NK-92 treated with Interleukin-12 subunit alpha and Interleukin-12 subunit beta, amount 100 ng/mL, for 24 hours (cell line): Measurements from ENCODE around the gene CDCA4.

Source experiments
- DNase-seq: peaks from one replicate; lab custom pipeline; 2025; lab: John Stamatoyannopoulos, UW

Gene CDCA4

DNA sequence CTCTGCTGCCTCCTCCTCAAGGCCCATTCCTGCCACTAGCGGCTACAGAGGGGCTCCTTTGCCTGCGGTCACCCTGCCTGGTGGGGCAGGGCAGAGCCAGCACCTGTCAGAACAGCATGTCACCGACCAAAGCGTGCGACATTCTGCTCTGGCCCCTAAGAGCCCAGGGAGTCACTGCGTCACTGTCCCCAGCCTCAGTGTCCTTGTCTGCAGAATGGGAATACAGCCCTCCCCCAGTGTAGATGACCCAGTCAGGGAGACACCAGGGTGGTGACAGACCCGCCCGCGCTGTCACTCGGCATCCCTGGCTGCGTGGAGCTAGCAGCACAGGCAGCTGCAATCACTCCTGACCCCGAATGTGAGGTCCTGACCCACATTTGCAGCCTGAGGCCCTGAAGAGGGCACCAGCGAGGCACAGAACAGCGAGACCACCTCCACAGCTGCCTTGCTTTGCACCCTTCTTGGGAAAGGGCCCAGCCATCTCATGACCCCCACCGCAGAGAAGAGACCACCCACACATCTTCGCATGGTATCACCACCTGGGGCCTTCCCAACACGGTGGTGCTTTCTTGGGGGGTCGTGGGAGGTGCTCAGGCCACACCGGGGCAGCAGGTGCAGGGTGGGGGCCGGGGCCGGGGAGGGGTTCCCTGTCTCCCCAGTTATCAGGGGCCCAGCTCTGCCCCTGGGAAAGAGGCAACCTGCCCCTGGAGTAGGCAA is 45.2 kb downstream of the CDCA4 start:
- DNase-seq, result no peak

DNA sequence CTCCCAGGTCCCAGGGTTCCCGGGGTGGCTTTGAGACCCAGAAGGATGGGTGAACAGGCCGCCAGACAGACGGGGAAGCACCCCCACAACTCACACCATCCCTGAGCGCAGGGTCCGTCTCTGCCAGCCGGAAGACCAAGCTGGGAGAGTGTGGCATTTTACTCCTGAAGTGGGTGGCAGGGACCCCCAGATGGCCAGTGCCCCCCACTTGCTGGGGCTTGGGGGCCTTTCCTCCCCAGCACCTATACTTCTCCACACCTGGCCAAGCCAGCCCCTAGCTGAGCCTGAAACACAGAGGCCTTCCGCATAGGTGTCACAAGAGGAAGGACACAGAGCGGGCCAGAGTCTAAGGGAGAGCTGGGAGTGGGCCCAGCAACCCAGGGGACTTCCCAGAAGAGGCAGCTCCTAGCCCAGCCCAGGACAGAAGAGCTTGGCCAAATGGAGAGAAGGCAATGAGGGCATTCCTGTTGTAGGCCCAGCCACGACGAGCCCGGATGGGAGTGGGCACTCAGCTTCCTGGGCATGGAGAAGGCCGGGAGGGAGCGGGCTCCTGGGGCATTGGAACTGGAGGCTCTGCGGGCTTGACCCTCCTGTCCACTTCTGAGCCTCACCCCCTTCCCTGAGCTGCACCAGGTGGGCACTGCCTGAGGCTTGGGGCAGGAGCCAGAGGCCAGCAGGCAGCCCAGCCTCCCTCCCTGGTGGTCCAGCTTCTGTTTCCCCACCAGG is 46.1 kb downstream of the CDCA4 start:
- DNase-seq, result no peak

DNA sequence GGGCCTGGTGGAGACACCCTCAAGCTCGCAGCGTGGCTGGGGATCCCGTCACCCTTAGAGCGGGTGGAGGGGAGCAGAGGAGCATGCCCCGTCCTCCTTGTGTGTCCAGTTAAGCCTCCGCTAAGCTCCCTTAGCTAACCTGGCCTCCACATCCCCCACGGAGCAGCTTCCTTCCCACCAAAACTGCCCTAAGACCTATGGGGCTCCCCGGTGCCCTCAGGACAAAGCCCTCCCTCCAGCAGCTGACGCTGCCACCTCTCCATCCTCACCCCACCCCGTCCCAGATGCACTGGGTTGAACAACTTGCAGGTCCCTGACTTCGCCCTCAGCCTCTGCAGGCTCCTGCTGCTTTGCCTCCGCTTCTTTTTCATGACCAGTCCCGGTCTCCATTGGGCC is 46.7 kb downstream of the CDCA4 start:
- DNase-seq, result no peak

DNA sequence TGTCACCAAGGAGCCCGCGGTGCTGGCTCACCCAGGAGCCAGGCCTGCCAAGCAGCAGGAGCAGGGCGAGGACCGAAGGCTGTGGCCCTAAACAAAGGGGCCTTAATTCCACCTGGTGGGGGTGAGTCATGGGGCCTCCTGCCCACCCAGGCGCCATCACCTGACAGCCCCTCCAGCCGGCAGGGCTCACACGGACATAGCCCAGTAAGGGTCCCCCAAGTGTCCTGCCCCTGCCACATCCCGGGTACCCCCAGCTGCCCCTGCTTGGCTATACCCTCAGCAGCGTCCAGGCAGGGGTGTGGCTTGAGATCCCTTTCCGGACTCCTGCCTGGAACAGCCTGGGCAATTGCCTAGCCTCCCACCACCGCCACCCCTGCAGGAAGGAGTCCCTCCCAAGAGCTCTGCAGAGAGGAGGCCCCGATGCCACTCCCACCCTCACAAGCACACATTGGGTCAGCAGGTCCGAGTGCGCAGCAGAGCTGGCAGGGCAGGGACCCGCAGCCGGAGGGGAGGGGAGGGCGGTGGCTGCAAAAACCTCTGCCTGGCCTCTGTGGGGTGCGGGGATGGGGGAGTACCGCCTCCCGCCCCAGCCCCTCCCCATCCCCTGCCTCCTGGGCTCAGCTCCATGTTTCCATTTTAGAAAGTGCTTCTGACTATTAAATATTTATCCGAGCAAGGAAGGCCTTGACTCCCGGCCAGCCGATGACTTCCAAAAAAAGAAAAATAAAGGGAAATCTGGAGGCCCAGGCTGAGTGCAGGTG is 47.3 kb downstream of the CDCA4 start:
- DNase-seq, result no peak

DNA sequence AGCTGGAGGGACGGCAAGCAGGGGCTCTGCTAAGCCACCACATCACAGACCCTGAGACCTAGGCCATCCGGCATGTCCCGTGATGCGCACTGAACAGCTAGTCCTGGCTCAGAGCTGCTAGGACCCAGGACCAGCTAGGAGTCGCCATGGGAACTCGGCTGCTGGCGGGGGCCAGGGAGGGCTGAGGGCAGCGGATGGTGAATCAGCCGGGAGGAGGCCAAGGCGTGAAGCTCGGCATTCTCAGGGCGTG is 47.8 kb downstream of the CDCA4 start:
- DNase-seq, result no peak

DNA sequence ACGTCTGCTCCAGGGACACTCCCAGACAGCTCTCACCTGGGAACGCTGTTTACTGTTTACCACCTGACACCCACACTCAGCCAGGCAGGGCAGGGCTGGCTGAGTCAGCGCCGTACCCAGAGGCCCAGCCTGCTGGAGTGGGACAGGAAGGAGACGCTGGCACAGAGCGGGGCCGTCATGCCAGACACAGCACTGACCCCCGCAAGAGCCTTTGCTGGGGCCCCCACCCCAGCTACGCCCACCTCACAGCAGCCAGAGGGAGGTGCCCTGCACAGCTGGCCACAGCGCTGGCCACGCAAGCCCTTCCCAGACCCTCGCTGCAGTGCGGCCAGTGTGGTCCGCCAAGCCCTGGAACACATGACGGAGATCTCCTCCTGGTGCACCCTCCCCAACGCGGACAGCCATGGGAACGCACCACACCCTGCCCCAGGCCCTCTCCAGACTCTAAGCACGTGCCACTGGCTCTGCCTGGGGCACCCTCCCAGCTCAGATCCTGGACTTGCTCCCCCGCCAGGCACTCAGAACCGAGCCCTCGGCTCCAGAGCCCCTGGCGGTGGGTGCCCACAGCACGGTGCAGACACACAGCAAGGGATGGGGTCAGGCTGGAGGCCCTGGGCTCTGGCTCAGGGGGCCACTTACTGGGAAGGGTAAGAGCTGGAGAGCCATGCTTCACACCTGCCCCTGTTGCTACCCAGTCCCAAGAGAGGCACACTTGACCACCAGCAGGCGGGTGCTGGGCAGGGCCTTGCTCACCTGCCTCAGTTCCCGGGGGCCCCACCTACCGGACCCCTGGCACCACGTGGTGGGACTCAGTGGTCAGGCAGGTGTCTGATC is 48.4 kb downstream of the CDCA4 start:
- no peak for DNase-seq

DNA sequence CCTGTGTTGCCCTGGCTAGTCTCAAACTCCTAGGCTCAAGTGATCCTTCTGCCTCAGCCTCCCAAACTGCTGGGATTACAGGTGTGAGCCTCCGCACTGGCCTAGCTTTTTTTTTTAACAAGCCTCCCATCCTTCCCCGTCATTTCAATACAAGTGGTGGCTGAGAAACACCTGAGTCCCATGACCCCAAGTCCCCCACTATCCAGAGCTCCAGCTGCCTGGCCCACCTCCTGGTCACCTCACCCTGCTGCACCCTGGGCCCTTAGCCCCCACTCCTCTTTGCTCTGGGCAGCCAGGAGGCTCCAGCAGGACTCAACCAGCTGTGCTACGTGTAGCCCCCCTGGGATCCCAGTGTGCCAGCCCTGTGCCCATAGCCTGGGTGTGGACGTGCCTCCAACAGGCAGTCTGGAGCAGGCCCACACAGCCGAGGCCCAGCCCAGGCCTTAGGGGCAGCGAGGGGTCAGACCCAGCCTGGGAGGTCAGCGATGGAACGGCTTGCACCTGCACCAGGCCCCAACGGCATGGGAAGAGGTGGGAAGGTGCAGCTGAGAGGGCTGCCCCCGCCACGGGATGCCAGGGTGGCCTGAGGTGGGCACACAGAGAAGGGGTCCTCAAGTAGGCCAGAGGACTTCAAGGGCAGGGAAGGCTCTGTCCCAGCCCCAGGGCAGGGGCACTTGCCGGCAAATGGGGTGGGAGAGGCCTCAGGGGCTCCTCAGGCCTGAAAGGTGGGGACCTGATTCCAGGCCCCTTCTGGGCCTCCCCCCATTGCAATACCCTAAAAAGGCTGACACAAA is 49.2 kb downstream of the CDCA4 start:
- DNase-seq, result no peak

DNA sequence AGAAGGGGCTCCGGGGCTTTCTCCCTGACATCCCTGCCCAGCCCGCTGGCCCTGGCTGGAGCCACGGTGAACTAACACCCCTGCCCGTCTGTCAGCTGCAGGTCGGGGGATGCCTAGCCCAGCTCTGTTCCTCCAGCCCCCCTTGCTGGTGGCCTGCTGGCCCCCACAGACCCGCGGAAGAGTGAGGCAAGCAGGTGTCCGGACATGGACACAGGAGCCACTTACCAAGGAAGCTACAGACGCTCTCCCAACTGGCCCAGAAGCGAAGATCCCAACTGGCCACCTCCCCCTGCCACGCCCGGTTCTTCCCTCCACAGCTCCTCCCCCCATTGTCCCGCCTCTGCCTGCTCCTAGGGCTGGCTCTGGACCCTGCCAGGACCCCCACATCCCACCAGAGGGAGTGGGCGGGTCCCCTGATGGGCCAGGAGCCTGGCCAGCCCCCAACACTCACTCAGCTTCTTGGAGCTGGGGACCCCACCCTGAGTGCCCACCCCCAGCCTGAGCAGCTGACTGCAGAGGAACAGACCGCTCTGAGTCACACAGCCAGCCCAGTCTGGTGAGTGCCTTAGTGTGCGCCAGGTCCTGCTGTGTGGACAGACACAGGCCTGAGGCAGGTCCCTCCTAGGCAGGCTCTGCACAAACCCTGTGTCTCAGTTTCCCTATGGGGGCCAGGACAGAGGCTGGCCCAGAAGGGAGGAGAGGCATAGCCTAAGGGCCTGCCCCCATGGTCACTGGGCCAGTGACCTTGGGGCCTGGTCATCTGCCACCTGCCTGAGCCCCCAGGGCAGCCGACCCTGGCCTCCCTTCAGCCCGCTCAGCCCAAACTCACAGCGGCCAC is 50.4 kb downstream of the CDCA4 start:
- DNase-seq, result no peak

DNA sequence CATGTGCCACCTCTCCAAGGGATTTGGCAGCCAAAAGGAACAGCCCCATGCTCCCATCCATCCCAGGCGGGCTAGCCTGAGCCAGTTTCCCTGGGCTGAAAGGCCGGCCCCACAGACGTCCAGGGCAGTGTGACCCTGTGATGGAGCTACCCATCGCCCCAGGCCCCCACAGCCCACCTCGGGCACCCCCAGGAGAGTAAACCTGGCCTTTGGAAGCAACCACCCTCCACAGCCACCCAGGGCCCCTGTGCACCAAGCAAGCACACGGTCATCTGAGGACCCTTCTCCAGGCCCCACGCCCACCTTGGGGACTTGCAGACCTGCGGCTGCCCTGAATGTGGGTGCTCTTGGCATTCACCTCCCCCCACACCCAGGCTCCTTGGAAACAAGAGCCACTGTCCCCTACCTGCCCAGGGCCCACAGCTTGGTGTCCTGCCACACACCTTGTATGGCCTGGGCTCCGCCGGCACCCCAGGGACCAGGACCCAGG is 51.1 kb downstream of the CDCA4 start:
- no peak for DNase-seq

DNA sequence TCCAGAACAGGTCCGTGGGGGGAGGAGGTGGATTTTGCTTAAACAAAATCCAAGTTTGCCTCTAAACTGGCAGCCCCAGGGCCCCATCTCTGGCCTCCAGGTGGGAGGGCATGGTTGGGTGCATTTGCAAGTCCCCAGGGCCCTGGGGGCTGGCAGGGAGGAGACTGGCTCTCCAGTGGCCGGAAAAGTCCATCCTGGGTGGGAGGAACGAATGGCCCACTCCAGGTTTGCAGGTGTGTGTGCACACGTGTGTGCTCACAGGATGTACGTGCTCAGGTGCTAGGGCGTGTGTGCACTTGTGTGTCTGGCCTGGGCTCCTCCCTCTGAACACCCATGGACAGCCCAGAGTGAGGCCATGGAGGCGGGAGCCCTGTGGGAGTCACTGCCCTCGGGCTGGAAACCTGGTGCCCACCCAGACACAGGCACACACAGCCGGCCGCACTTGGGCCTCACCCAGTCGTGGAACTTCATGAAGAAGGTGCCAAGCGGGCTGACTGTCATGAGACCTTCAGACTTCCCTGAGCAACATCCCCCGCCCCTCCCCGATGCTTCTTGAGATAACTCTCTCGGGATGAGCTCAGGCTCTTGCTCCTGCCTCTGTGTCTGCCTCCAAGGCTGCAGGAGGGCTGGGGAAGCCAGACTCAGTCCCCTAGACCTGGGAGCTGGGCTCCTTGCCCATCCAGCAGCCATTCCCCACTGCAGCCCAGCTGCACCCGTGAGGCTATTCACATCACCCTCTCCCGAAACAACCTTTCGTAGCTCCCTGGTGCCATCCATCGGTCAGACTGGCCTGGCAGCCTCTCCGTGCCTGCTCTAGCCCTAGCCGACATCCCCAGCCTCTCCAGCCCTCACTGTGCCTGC is 52.1 kb downstream of the CDCA4 start:
- DNase-seq, result no peak

DNA sequence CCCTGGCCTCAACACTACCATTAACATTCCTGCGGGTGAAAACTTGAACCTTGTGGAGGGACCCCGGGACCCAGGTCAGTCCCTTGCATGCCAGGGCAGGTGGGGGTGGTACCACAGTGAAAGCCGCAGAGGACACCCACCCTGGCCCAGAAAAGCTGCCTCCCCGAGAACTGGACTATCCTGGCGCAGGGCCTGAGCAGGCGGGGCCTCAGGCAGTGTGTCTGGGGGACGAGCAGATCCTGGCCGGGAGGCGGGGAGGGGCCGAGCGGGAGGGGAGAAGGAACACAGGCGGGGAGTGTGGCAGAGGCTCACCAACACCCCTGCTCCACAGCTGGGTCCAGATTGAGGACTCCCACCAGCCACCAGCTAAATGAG is 52.7 kb downstream of the CDCA4 start:
- DNase-seq, result no peak

DNA sequence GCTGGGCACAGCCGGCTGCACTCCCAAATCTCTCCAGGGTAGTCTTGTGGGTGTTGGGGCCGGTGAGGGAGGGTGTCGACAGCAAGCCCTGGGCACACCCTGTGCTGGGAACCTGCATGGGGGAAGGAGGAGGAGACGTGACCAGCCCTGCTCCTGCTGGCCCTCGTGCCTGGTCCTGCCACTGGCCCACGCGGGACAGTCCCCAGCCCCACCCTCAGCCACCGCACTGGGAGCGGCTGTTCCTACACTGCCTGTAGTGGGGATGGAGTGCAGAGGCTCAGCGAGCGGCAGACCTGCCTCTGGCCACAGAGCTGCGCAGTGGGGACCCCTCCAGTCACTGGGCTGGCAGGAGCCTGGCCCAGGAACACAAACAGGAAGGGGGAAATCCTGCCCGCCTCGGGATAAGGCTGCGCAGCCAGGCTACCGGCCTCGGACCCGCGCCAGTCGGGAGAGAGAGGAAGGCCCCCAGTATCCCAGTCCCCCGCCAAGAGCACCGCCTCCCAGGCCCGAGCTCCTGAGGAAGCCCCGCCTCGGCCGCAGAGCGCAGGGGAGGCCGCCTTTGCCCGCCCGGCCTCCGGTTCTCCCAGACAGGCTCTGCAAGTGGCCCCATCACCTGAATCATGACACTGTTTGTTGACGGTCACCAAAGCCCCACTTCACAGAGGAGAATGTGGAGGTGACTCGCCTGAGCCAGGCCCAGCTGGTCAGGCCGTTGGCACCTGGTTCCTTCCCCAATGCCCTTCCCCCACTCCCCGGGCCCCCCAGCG is 53.3 kb downstream of the CDCA4 start:
- DNase-seq, result no peak

DNA sequence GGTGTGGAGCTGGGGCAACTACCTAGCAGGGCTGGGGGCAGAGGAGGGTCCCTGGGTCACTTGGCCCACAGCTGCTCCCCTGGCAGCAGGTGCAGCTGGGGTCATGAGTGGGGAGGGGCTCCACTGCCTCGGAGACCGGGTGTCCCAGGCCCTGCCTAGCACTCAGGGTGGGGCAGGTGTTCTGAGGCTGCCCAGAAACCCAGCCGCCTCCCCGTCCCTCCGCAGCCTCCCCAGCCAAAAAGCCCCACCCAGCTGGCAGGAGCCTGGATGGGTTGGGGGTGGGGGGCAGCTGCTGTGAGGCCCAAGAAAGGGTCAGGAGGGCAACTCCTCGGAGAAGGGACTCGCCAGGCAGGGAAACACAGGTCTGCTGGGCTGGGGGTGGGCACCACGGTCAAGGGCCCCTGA is 53.9 kb downstream of the CDCA4 start:
- DNase-seq, result no peak

DNA sequence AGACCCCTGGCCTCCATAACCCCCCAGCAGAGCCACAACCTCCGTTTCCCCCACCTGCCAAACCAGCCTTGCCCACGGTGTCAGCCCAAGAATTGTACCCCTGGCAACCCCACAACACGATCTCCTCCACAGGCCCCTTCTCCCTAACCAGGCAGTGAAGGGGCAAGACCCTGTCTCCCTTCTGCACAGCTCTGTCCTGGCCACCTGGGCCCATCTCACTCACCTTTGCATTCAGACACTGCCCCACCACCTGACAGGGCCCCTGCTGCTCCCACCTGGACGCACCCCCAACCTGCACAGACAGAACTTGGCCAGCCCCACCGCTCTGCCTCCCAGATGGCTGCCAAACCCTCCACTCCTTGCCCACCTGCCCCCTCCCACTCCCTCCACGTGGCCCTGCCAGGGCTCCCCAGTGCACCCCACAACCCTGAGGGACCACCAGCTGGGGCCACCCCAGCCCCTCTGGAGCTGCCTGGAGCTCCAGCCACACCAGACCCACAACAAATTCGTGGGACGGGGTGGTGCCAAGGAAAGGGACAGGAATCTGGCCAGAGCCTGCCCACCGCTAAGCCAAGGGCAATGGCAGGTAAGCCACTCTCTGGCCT is 54.5 kb downstream of the CDCA4 start:
- no peak for DNase-seq

DNA sequence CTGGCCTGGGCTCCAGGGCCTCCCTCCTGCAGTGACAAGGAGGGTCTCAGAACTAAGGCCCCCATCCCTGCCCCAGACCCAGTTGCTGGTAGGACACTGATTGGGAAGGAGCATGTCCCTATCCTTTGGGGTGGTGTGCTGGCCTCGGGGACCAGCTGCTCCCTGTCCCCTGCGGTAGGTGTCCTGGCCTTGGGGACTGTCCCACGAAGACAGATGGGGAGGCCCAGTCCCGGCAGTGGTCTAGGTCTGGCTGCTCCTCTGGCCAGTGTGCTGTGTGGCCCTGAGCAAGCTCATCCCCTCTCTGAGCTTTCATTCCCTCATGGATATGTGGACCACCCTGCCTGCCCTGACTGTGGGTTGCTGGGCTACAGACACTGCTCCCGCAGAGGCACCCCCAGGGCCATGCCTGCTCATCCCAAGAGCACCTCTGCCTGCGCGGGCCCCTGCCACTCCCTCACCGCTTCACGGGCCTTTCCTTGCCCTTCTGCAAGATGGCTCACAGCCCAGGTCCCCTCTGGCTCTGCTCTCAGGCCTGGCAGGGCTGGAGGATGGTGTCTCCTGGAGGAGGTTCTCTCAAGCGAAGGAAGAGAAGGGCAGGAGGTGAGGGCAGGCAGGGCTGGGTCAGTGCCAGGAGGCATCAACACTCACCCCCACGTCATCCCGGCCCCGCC is 55.2 kb downstream of the CDCA4 start:
- no peak for DNase-seq

DNA sequence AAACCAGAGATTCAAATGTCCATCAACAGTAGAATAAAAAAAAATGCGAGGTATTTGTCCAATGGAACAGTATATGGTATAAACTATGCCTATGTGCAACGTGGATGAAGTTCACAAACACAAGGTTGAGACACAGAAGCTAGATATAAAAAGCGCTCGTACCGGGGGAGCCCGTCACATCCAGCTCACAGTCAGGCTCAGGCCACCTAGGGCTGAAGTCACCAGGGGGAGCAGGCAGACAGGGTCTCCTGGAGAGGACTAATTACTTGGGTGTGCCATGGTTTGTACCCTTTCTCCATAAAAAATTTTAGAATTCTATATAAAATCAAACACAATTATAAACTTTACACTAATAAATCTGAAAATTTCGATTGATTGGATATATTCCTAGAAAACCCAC is 56.3 kb downstream of the CDCA4 start:
- no peak for DNase-seq
